WTC11 (cell line): Measurements from ENCODE around the gene PPDPF. TPM values are rescaled to one million over a fixed set of nuclear protein-coding genes. Genes with fewer than 3 reads are reported as not detected.

Source experiments
- ATAC-seq: fragments of 200-7000 bp; cut with Tn5 transposase; 2 replicates; pipeline ENCODE4 v1.10.0; 2021; ENCODE audit warnings: mild to moderate bottlenecking, moderate library complexity
- CTCF ChIA-PET: fragments of 300-600 bp; sonication (Branson Sonifier 250); formaldehyde crosslinking; loops from one replicate; lab custom pipeline; 2021; ENCODE audit warnings: antibody characterized with exemption; lab: Charles Lee
- POLR2A ChIA-PET: fragments of 350-600 bp; sonication (Branson Sonifier 250); formaldehyde crosslinking; loops from one replicate; lab custom pipeline; 2021; ENCODE audit warnings: antibody characterized with exemption; lab: Charles Lee
- DNase-seq: peaks from one replicate; pipeline ENCODE4 v3.0.0; 2021; ENCODE audit warnings: low spot score
- H3K27ac Mint-ChIP-seq: 2 replicates; pipeline ENCODE4 v1.8.0; 2021; ENCODE audit warnings: mixed read lengths
- H3K27me3 Mint-ChIP-seq: 2 replicates; pipeline ENCODE4 v1.8.0; 2021; ENCODE audit warnings: low read depth, mild to moderate bottlenecking, moderate library complexity, mixed read lengths
- H3K36me3 Mint-ChIP-seq: 2 replicates; pipeline ENCODE4 v1.8.0; 2021; ENCODE audit warnings: mixed read lengths
- H3K4me1 Mint-ChIP-seq: 2 replicates; pipeline ENCODE4 v1.8.0; 2022; ENCODE audit warnings: mixed read lengths
- H3K4me3 Mint-ChIP-seq: 2 replicates; pipeline ENCODE4 v1.8.0; 2021; ENCODE audit warnings: mild to moderate bottlenecking, moderate library complexity, mixed read lengths
- H3K9me3 Mint-ChIP-seq: 2 replicates; pipeline ENCODE4 v1.8.0; 2021; ENCODE audit warnings: mixed read lengths
- AR ChIP-seq: fragments of 250-450 bp; sonication (Bioruptor Pico); IDR thresholded peaks from 2 replicates; pipeline ENCODE4 v1.9.0; 2021; ENCODE audit warnings: mild to moderate bottlenecking
- CBFB ChIP-seq: sonication (generic); formaldehyde crosslinking; IDR thresholded peaks from 2 replicates; pipeline ENCODE4 v1.8.1; 2022; ENCODE audit warnings: mild to moderate bottlenecking, low read depth, missing genetic modification reagents
- CREM ChIP-seq: sonication (generic); formaldehyde crosslinking; IDR thresholded peaks from 2 replicates; pipeline ENCODE4 v1.8.1; 2022; ENCODE audit warnings: mild to moderate bottlenecking, missing genetic modification reagents, moderate library complexity
- ESRRA ChIP-seq: sonication (generic); formaldehyde crosslinking; IDR thresholded peaks from 2 replicates; pipeline ENCODE4 v1.8.1; 2022; ENCODE audit warnings: mild to moderate bottlenecking, missing genetic modification reagents, borderline replicate concordance
- FOXJ3 ChIP-seq: sonication (generic); formaldehyde crosslinking; IDR thresholded peaks from 2 replicates; pipeline ENCODE4 v1.9.0; 2021; ENCODE audit warnings: missing genetic modification reagents, mild to moderate bottlenecking, borderline replicate concordance
- FOXK1 ChIP-seq: sonication (generic); formaldehyde crosslinking; IDR thresholded peaks from 2 replicates; pipeline ENCODE4 v1.8.0; 2022; ENCODE audit warnings: mild to moderate bottlenecking, moderate library complexity, missing genetic modification reagents
- FOXP1 ChIP-seq: sonication (generic); formaldehyde crosslinking; IDR thresholded peaks from 2 replicates; pipeline ENCODE4 v1.8.0; 2022; ENCODE audit warnings: missing genetic modification reagents, mild to moderate bottlenecking, moderate library complexity, borderline replicate concordance
- GTF2I ChIP-seq: fragments of 250-450 bp; sonication (Bioruptor Pico); conservative IDR thresholded peaks from 2 replicates; pipeline ENCODE4 v1.4.0; 2021; ENCODE audit warnings: mild to moderate bottlenecking
- HMGXB4 ChIP-seq: sonication (generic); formaldehyde crosslinking; IDR thresholded peaks from 2 replicates; pipeline ENCODE4 v1.8.1; 2023; ENCODE audit warnings: mild to moderate bottlenecking, moderate library complexity, missing genetic modification reagents
- IRF1 ChIP-seq: sonication (generic); formaldehyde crosslinking; IDR thresholded peaks from 2 replicates; pipeline ENCODE4 v1.8.0; 2023; ENCODE audit warnings: missing genetic modification reagents
- JAZF1 ChIP-seq: fragments of 250-450 bp; sonication (Bioruptor Pico); IDR thresholded peaks from 2 replicates; pipeline ENCODE4 v1.9.0; 2021; ENCODE audit warnings: moderate library complexity, mild to moderate bottlenecking, inconsistent platforms
- KAT7 ChIP-seq: sonication (generic); formaldehyde crosslinking; IDR thresholded peaks from 2 replicates; pipeline ENCODE4 v1.8.1; 2023; ENCODE audit warnings: missing genetic modification reagents, mild to moderate bottlenecking, borderline replicate concordance
- NR1H2 ChIP-seq: sonication (generic); formaldehyde crosslinking; IDR thresholded peaks from 2 replicates; pipeline ENCODE4 v1.9.0; 2021; ENCODE audit warnings: mild to moderate bottlenecking, moderate library complexity, missing genetic modification reagents
- NR2C2 ChIP-seq: sonication (generic); formaldehyde crosslinking; IDR thresholded peaks from 2 replicates; pipeline ENCODE4 v1.8.0; 2022; ENCODE audit warnings: mild to moderate bottlenecking, missing genetic modification reagents
- OVOL2 ChIP-seq: fragments of 250-450 bp; sonication (Bioruptor Pico); IDR thresholded peaks from 2 replicates; pipeline ENCODE4 v1.9.0; 2021; ENCODE audit warnings: mild to moderate bottlenecking, borderline replicate concordance
- SMAD3 ChIP-seq: sonication (generic); formaldehyde crosslinking; IDR thresholded peaks from 2 replicates; pipeline ENCODE4 v1.8.0; 2022; ENCODE audit warnings: missing genetic modification reagents, mild to moderate bottlenecking, borderline replicate concordance
- SMAD4 ChIP-seq: sonication (generic); formaldehyde crosslinking; IDR thresholded peaks from 2 replicates; pipeline ENCODE4 v1.8.0; 2022; ENCODE audit warnings: mild to moderate bottlenecking, missing genetic modification reagents
- TEAD4 ChIP-seq: sonication (generic); formaldehyde crosslinking; IDR thresholded peaks from 2 replicates; pipeline ENCODE4 v1.8.0; 2022; ENCODE audit warnings: mild to moderate bottlenecking, missing genetic modification reagents
- USF1 ChIP-seq: sonication (generic); formaldehyde crosslinking; IDR thresholded peaks from 2 replicates; pipeline ENCODE4 v1.8.0; 2022; ENCODE audit warnings: mild to moderate bottlenecking, missing genetic modification reagents
- ZBTB21 ChIP-seq: sonication (generic); formaldehyde crosslinking; IDR thresholded peaks from 2 replicates; pipeline ENCODE4 v1.8.1; 2023; ENCODE audit warnings: mild to moderate bottlenecking, missing genetic modification reagents, borderline replicate concordance
- ZMAT4 ChIP-seq: fragments of 250-450 bp; sonication (Bioruptor Pico); IDR thresholded peaks from 2 replicates; pipeline ENCODE4 v1.9.0; 2021; ENCODE audit warnings: mild to moderate bottlenecking
- ZNF263 ChIP-seq: sonication (generic); formaldehyde crosslinking; IDR thresholded peaks from 2 replicates; pipeline ENCODE4 v1.8.1; 2022; ENCODE audit warnings: low read depth, mild to moderate bottlenecking, moderate library complexity, missing genetic modification reagents
- ZNF317 ChIP-seq: sonication (generic); formaldehyde crosslinking; IDR thresholded peaks from 2 replicates; pipeline ENCODE4 v1.8.1; 2023; ENCODE audit warnings: low read depth, mild to moderate bottlenecking, moderate library complexity, missing genetic modification reagents, borderline replicate concordance
- ZNF416 ChIP-seq: fragments of 250-450 bp; sonication (Bioruptor Pico); IDR thresholded peaks from 2 replicates; pipeline ENCODE4 v1.9.0; 2021; ENCODE audit warnings: mild to moderate bottlenecking, inconsistent platforms
- ZNF423 ChIP-seq: fragments of 250-450 bp; sonication (Bioruptor Pico); IDR thresholded peaks from 2 replicates; pipeline ENCODE4 v2.1.2; 2022; ENCODE audit warnings: mild to moderate bottlenecking, moderate library complexity
- ZNF425 ChIP-seq: fragments of 250-450 bp; sonication (Bioruptor Pico); conservative IDR thresholded peaks from 2 replicates; pipeline ENCODE4 v1.9.0; 2021; ENCODE audit warnings: mild to moderate bottlenecking
- ZNF512 ChIP-seq: sonication (generic); formaldehyde crosslinking; IDR thresholded peaks from 2 replicates; pipeline ENCODE4 v1.8.1; 2022; ENCODE audit warnings: missing genetic modification reagents, borderline replicate concordance
- total RNA-seq: library from RNA; stranded (reverse); gene quantifications from 3 replicates; pipeline ENCODE4 v1.2.3, GENCODE V29; 2021

Gene PPDPF
- total RNA-seq, 1 experiment from 2014 or later = 170 TPM

GRCh38 chr20:63519668-63520503 lies 679 bp upstream of the PPDPF start:
- POLR2A ChIA-PET = interaction anchor here (1.3 to 1.8 kb wide), 2 partner anchors 15 to 107 kb away, joined by 3 to 4 read pairs; partner anchors contain the start of gene GMEB2
- DNase-seq (peak; percentile 70), ATAC-seq (peak; percentile 38)
- Mint-ChIP-seq H3K9me3 (peaks cover 8% of the 10 kb centered on the region; the same call in 1 of the 2 replicates), H3K27ac (no peak overlapping the region), H3K4me3 (peak overlapping the region; percentile 74), H3K27me3 (peaks cover 9% of the 10 kb centered on the region; the same call in 1 of the 2 replicates), H3K36me3 (peaks cover 21% of the 10 kb centered on the region), H3K4me1 (peaks cover 14% of the 10 kb centered on the region)
- CTCF ChIA-PET = interaction anchor here (0.6 to 4.4 kb wide), 17 partner anchors 9 to 460 kb away, joined by 3 to 50 read pairs (median 5); partner anchors contain the start of genes GMEB2, PRPF6 and PTK6
- TF ChIP-seq CREM (CRISPR knock-in tag) (0 out of 2 replicates have a peak, but pooled peaks have one; percentile 35), ESRRA (CRISPR knock-in tag) (no peak), OVOL2 (CRISPR knock-in tag) (no peak), ZMAT4 (CRISPR knock-in tag) (no peak), SMAD4 (CRISPR knock-in tag) (no peak), ZNF423 (CRISPR knock-in tag) (peak; percentile 48; the same call in 1 of the 2 replicates), ZNF416 (CRISPR knock-in tag) (no peak), FOXP1 (CRISPR knock-in tag) (0 out of 2 replicates have a peak, but pooled peaks have one; percentile 46), AR (CRISPR knock-in tag) (no peak), FOXK1 (CRISPR knock-in tag) (no peak), IRF1 (no peak), CBFB (CRISPR knock-in tag) (no peak), NR2C2 (CRISPR knock-in tag) (no peak), ZBTB21 (CRISPR knock-in tag) (no peak), GTF2I (CRISPR knock-in tag) (no peak), TEAD4 (CRISPR knock-in tag) (no peak), ZNF317 (CRISPR knock-in tag) (no peak), ZNF263 (CRISPR knock-in tag) (peak; percentile 95), HMGXB4 (peak; percentile 66; the same call in 1 of the 2 replicates), ZNF512 (CRISPR knock-in tag) (no peak), JAZF1 (CRISPR knock-in tag) (no peak), USF1 (CRISPR knock-in tag) (no peak), SMAD3 (CRISPR knock-in tag) (peak; percentile 41; the same call in 1 of the 2 replicates), KAT7 (0 out of 2 replicates have a peak, but pooled peaks have one; percentile 16), FOXJ3 (CRISPR knock-in tag) (no peak), ZNF425 (CRISPR knock-in tag) (no peak), NR1H2 (CRISPR knock-in tag) (no peak)
